HCT116 (cell line): ENCODE data around the gene FRMD3. TPM values are rescaled to one million over a fixed set of nuclear protein-coding genes. Genes with fewer than 3 reads are reported as not detected.

Experiments used
- ATAC-seq: fragments of 200-7000 bp; cut with Tn5 transposase; 2 replicates; pipeline ENCODE4 v1.9.1; 2020; ENCODE audit warnings: mild to moderate bottlenecking, moderate library complexity
- BruUV-seq: library from RNA; stranded (reverse); fragments of 400-500 nt; replicated peaks from 2 replicates; lab custom pipeline; 2021; lab: Mats Ljungman, UMichigan
- CTCF ChIA-PET: fragments of 300-600 bp; sonication (Branson Sonifier 250); formaldehyde crosslinking; loops from one replicate; lab custom pipeline; 2021; ENCODE audit warnings: antibody characterized with exemption; lab: Charles Lee
- POLR2A ChIA-PET: fragments of 300-600, 350-600 bp; sonication (Branson Sonifier 250); formaldehyde crosslinking; loops from one replicate; lab custom pipeline; 2021; ENCODE audit warnings: antibody characterized with exemption; lab: Charles Lee
- RAD21 ChIA-PET, 2 experiments: fragments of 300-600 bp; sonication (Branson Sonifier 250); formaldehyde crosslinking; loops; one replicate each; lab custom pipeline; 2023; ENCODE audit warnings: low total read pairs in 2 of 2; ENCODE audit not compliant: uncharacterized antibody in 2 of 2, unreplicated experiment in 2 of 2, low non-redundant PET in 1 of 2; lab: Charles Lee
- DNase-seq: peaks from one replicate; pipeline ENCODE4 v3.0.0-alpha.2; 2010; ENCODE audit warnings: low read depth, low spot score
- H2AFZ ChIP-seq: fragments of 200-600 bp; shearing (Covaris generic), sonication (generic); 2 replicates; pipeline ENCODE4 v1.6.1; 2017; ENCODE audit warnings: low read depth, mixed run types, mixed read lengths, antibody characterized with exemption, low read length; ENCODE audit not compliant: poor library complexity, severe bottlenecking
- H3K27ac ChIP-seq: 2 replicates; pipeline ENCODE4 v1.5.1; 2012; ENCODE audit warnings: low read depth, low read length
- H3K27me3 ChIP-seq: fragments of 200-600 bp; sonication (generic); 2 replicates; pipeline ENCODE4 v1.6.1; 2016; ENCODE audit warnings: mixed run types, low read length, mixed read lengths; ENCODE audit not compliant: insufficient read depth
- H3K36me3 ChIP-seq, 2 experiments: fragments of 200-500 bp in 1 of 2; fragments of 200-600 bp in 1 of 2; sonication (Bioruptor generic) in 1 of 2; sonication (generic) in 1 of 2; 2 replicates each; pipeline versions ENCODE4 v1.5.1 to v1.6.1; 2014 to 2016; ENCODE audit warnings: low read length in 2 of 2, inconsistent platforms in 1 of 2, mixed read lengths in 1 of 2, mixed run types in 1 of 2; ENCODE audit not compliant: insufficient read depth in 2 of 2, control insufficient read depth in 1 of 2
- H3K4me1 ChIP-seq, 2 experiments: fragments of 200-600 bp in 1 of 2; sonication (generic) in 1 of 2; 2 replicates each; pipeline versions ENCODE4 v1.5.1 to v1.6.1; 2012 to 2017; ENCODE audit warnings: low read length in 2 of 2, inconsistent platforms in 1 of 2, mild to moderate bottlenecking in 1 of 2, mixed read lengths in 1 of 2, mixed run types in 1 of 2, moderate library complexity in 1 of 2; ENCODE audit not compliant: insufficient read depth in 2 of 2, control insufficient read depth in 1 of 2
- H3K4me2 ChIP-seq: fragments of 200-600 bp; sonication (generic); 2 replicates; pipeline ENCODE4 v1.6.1; 2017; ENCODE audit warnings: mixed run types, low read length, mixed read lengths
- H3K4me3 ChIP-seq, 2 experiments: fragments of 200-600 bp in 1 of 2; sonication (generic) in 1 of 2; replicated peaks in 1 of 2; 2 replicates each; pipeline ENCODE4 v1.5.1; 2011 to 2016; ENCODE audit warnings: low read length in 2 of 2, control low read depth in 1 of 2, low read depth in 1 of 2, mild to moderate bottlenecking in 1 of 2, mixed read lengths in 1 of 2, mixed run types in 1 of 2
- H3K79me2 ChIP-seq: fragments of 200-600 bp; sonication (generic); 2 replicates; pipeline ENCODE4 v1.6.1; 2017; ENCODE audit warnings: mild to moderate bottlenecking, mixed run types, low read length, moderate library complexity, mixed read lengths; ENCODE audit not compliant: insufficient read depth
- H3K9ac ChIP-seq: fragments of 200-600 bp; sonication (generic); 2 replicates; pipeline ENCODE4 v1.6.1; 2016; ENCODE audit warnings: low read length, mixed read lengths
- H3K9me2 ChIP-seq: fragments of 200-600 bp; sonication (generic), shearing (Covaris generic); 2 replicates; pipeline ENCODE4 v1.6.1; 2017; ENCODE audit warnings: mixed run types, mild to moderate bottlenecking, moderate library complexity; ENCODE audit not compliant: insufficient read depth
- H3K9me3 ChIP-seq, 2 experiments: fragments of 200-500 bp in 1 of 2; fragments of 200-600 bp in 1 of 2; sonication (Bioruptor generic) in 1 of 2; sonication (generic) in 1 of 2; 2 replicates each; pipeline ENCODE4 v1.6.1; 2014 to 2017; ENCODE audit warnings: low read length in 2 of 2, mixed read lengths in 2 of 2, inconsistent platforms in 1 of 2, low read depth in 1 of 2, mild to moderate bottlenecking in 1 of 2, mixed run types in 1 of 2, moderate library complexity in 1 of 2; ENCODE audit not compliant: control insufficient read depth in 1 of 2, insufficient read depth in 1 of 2
- H4K20me1 ChIP-seq: fragments of 200-600 bp; sonication (generic), shearing (Covaris generic); 2 replicates; pipeline ENCODE4 v1.6.1; 2017; ENCODE audit warnings: mixed run types, mild to moderate bottlenecking, moderate library complexity; ENCODE audit not compliant: insufficient read depth
- CEBPB ChIP-seq: IDR thresholded peaks from 2 replicates; pipeline ENCODE4 v1.6.1; 2012; ENCODE audit warnings: low read depth
- CTCF ChIP-seq, 3 experiments: fragments of 200-600 bp in 1 of 3; sonication (generic) in 1 of 3; IDR thresholded peaks in 2 of 3; conservative IDR thresholded peaks in 1 of 3; 2 replicates each; pipeline ENCODE4 v1.5.1; 2012 to 2017; ENCODE audit warnings: low read depth in 2 of 3, low read length in 2 of 3, antibody characterized with exemption in 1 of 3, borderline replicate concordance in 1 of 3, control low read depth in 1 of 3, mild to moderate bottlenecking in 1 of 3, mixed read lengths in 1 of 3, mixed run types in 1 of 3, moderate library complexity in 1 of 3; ENCODE audit not compliant: insufficient read depth in 1 of 3
- EZH2 ChIP-seq: fragments of 200-600 bp; sonication (generic); IDR thresholded peaks from 2 replicates; pipeline ENCODE4 v1.6.1; 2017; ENCODE audit warnings: antibody characterized with exemption, mixed run types
- FOSL1 ChIP-seq: IDR thresholded peaks from 2 replicates; pipeline ENCODE4 v1.6.1; 2012; ENCODE audit warnings: low read depth
- JUND ChIP-seq: IDR thresholded peaks from 2 replicates; pipeline ENCODE4 v1.6.1; 2012
- MAX ChIP-seq: IDR thresholded peaks from 2 replicates; pipeline ENCODE4 v1.6.1; 2012
- POLR2A ChIP-seq: IDR thresholded peaks from 2 replicates; pipeline ENCODE4 v1.7.0; 2011; ENCODE audit warnings: borderline replicate concordance; ENCODE audit not compliant: insufficient read depth, insufficient read length; ENCODE audit errors: extremely low read depth
- POLR2AphosphoS5 ChIP-seq: IDR thresholded peaks from 2 replicates; pipeline ENCODE4 v1.6.1; 2011; ENCODE audit warnings: mild to moderate bottlenecking, low read depth, low read length, moderate library complexity
- SIN3A ChIP-seq: IDR thresholded peaks from 2 replicates; pipeline ENCODE4 v1.6.1; 2012; ENCODE audit warnings: low read depth
- SP1 ChIP-seq: IDR thresholded peaks from 2 replicates; pipeline ENCODE4 v1.6.1; 2012; ENCODE audit warnings: low read depth
- SRF ChIP-seq: IDR thresholded peaks from 2 replicates; pipeline ENCODE4 v1.6.1; 2012; ENCODE audit warnings: low read depth
- YY1 ChIP-seq: IDR thresholded peaks from 2 replicates; pipeline ENCODE4 v1.6.1; 2011; ENCODE audit warnings: low read length, low read depth, moderate library complexity, mild to moderate bottlenecking; ENCODE audit not compliant: insufficient replicate concordance; ENCODE audit errors: extremely low read depth
- ZBTB33 ChIP-seq: IDR thresholded peaks from 2 replicates; pipeline ENCODE4 v1.6.1; 2011; ENCODE audit warnings: mild to moderate bottlenecking, low read length, moderate library complexity; ENCODE audit not compliant: insufficient replicate concordance; ENCODE audit errors: extremely low read depth
- ZFX ChIP-seq: fragments of 450-650 bp; IDR thresholded peaks from 2 replicates; pipeline ENCODE4 v1.6.1; 2017
- intact Hi-C: fragments of 100-400 bp; cut with micrococcal nuclease; formaldehyde crosslinking; loops from 2 replicates; pipeline ENCODE4 v1.10.0; 2022
- total RNA-seq: library from RNA; stranded (reverse); gene quantifications from one replicate; pipeline ENCODE4 v1.2.1, GENCODE V29; 2021; ENCODE audit not compliant: unreplicated experiment

FRMD3 gene
- total RNA-seq, 1 experiment from 2014 or later: 0.89 TPM

- RAD21 ChIA-PET: interaction anchor here in 1 of 2 experiments (0.7 kb wide), 1 partner anchor 16 kb away, joined by 4 read pairs; no protein-coding TSS in a partner anchor
- ATAC-seq (no peak), DNase-seq (no peak)
- Histone ChIP-seq H3K27ac (no peak overlapping the region), H3K4me3 (no peak overlapping the region), H2AFZ (no peak overlapping the region), H3K27me3 (no peaks in the 10 kb centered on the region), H3K36me3 (no peaks in the 10 kb centered on the region), H3K9ac (no peak overlapping the region), H3K79me2 (no peaks in the 10 kb centered on the region), H3K4me1 (no peaks in the 10 kb centered on the region), H3K4me2 (no peak overlapping the region), H3K9me2 (no peaks in the 10 kb centered on the region), H4K20me1 (no peaks in the 10 kb centered on the region), H3K9me3 (no peaks in the 10 kb centered on the region)
- intact Hi-C loops: no loop called here
- CTCF ChIA-PET: no interaction called here
- no TSS peak for BruUV-seq
- TF ChIP-seq EZH2 (no peak), FOSL1 (no peak), ZBTB33 (no peak), SP1 (no peak), YY1 (no peak), CTCF (IDR thresholded peaks at IDR 0.05 in 2 of 3, conservative IDR thresholded peaks at IDR 0.05 in 1 of 3; ENCODE audit: borderline replicate concordance in 1 of 3, insufficient read depth in 1 of 3, low read depth in 2 of 3, low read length in 2 of 3) (no peak), POLR2A (no peak), ZFX (no peak), JUND (no peak), SIN3A (no peak), POLR2AphosphoS5 (no peak), MAX (no peak), SRF (no peak), CEBPB (no peak)
- POLR2A ChIA-PET: no interaction called here
Measured at GRCh38 chr9:83451308-83451707, 86.9 kb downstream of the FRMD3 start.
